ENCODE results near the gene DCHS1.

The DCHS1 gene

GRCh38 chr11:6621711-6622211 is 33.8 kb downstream of the DCHS1 start:
- H3K4me2 ChIP-seq (ENCODE audit: low read length): no peak overlapping the region
- no peak overlapping the region for H3K27ac ChIP-seq (ENCODE audit: low read length)
- H3K9me3 ChIP-seq (ENCODE audit: insufficient read depth, low read length): no peaks in the 10 kb centered on the region
- H3K27me3 ChIP-seq (ENCODE audit: low read depth, low read length): no peaks in the 10 kb centered on the region
- H2AFZ ChIP-seq (ENCODE audit: low read depth, low read length): no peak overlapping the region
- no peaks in the 10 kb centered on the region for H3K36me3 ChIP-seq (replicated peaks; ENCODE audit: low read depth, low read length)
- H3K4me3 ChIP-seq (ENCODE audit: low read length): no peak overlapping the region
- peaks cover 18% of the 10 kb centered on the region for H3K4me1 ChIP-seq (ENCODE audit: low read length)
- no peak for TF ChIP-seq CTCF (IDR thresholded peaks at IDR 0.05; ENCODE audit: low read depth, low read length)
- no peak for TF ChIP-seq EZH2phosphoT487 (IDR thresholded peaks at IDR 0.05; ENCODE audit: low read depth)
- peaks cover 3% of the 10 kb centered on the region; the same call in 1 of the 2 replicates for H3K79me2 ChIP-seq (ENCODE audit: low read length)
- H4K20me1 ChIP-seq (ENCODE audit: insufficient read depth, low read length): no peaks in the 10 kb centered on the region
- H3K9ac ChIP-seq (ENCODE audit: low read length): no peak overlapping the region

GRCh38 chr11:6620636-6621035 is 35.0 kb downstream of the DCHS1 start:
- no peaks in the 10 kb centered on the region for H3K36me3 ChIP-seq (replicated peaks; ENCODE audit: low read depth, low read length)
- H3K9me3 ChIP-seq (ENCODE audit: insufficient read depth, low read length): no peaks in the 10 kb centered on the region
- no peak overlapping the region for H3K4me2 ChIP-seq (ENCODE audit: low read length)
- no peak overlapping the region for H3K4me3 ChIP-seq (ENCODE audit: low read length)
- H2AFZ ChIP-seq (ENCODE audit: low read depth, low read length): no peak overlapping the region
- H3K9ac ChIP-seq (ENCODE audit: low read length): no peak overlapping the region
- H4K20me1 ChIP-seq (ENCODE audit: insufficient read depth, low read length): no peaks in the 10 kb centered on the region
- H3K27ac ChIP-seq (ENCODE audit: low read length): no peak overlapping the region
- TF ChIP-seq CTCF (IDR thresholded peaks at IDR 0.05; ENCODE audit: low read depth, low read length) (no peak), EZH2phosphoT487 (IDR thresholded peaks at IDR 0.05; ENCODE audit: low read depth) (no peak)
- no peaks in the 10 kb centered on the region for H3K27me3 ChIP-seq (ENCODE audit: low read depth, low read length)
- peaks cover 3% of the 10 kb centered on the region; the same call in 1 of the 2 replicates for H3K79me2 ChIP-seq (ENCODE audit: low read length)
- peaks cover 18% of the 10 kb centered on the region for H3K4me1 ChIP-seq (ENCODE audit: low read length)

GRCh38 chr11:6619004-6619745 is 36.4 kb downstream of the DCHS1 start, which contains the start of gene TPP1:
TSS of gene TPP1 (minus strand) at chr11:6619422. CDS start at chr11:6619400, 22 bp downstream.
- Histone ChIP-seq H3K9me3 (ENCODE audit: insufficient read depth, low read length) (no peaks in the 10 kb centered on the region), H3K4me3 (ENCODE audit: low read length) (peak within 1 kb of the TSS; percentile 96), H3K9ac (ENCODE audit: low read length) (peak within 1 kb of the TSS; percentile 77), H2AFZ (ENCODE audit: low read depth, low read length) (peak within 1 kb of the TSS; percentile 85), H4K20me1 (ENCODE audit: insufficient read depth, low read length) (no peaks in the 10 kb centered on the region), H3K79me2 (ENCODE audit: low read length) (peaks cover 3% of the 10 kb centered on the region; the same call in 1 of the 2 replicates), H3K36me3 (replicated peaks; ENCODE audit: low read depth, low read length) (peaks cover 7% of the 10 kb centered on the region), H3K27me3 (ENCODE audit: low read depth, low read length) (no peaks in the 10 kb centered on the region), H3K4me2 (ENCODE audit: low read length) (peak within 1 kb of the TSS; percentile 100), H3K4me1 (ENCODE audit: low read length) (peaks cover 18% of the 10 kb centered on the region), H3K27ac (ENCODE audit: low read length) (peak within 1 kb of the TSS; percentile 10)
- TF ChIP-seq EZH2phosphoT487 (IDR thresholded peaks at IDR 0.05; ENCODE audit: low read depth) (no peak), CTCF (IDR thresholded peaks at IDR 0.05; ENCODE audit: low read depth, low read length) (no peak)
